ENCODE data around the gene TANGO6.

TANGO6 gene

DNA sequence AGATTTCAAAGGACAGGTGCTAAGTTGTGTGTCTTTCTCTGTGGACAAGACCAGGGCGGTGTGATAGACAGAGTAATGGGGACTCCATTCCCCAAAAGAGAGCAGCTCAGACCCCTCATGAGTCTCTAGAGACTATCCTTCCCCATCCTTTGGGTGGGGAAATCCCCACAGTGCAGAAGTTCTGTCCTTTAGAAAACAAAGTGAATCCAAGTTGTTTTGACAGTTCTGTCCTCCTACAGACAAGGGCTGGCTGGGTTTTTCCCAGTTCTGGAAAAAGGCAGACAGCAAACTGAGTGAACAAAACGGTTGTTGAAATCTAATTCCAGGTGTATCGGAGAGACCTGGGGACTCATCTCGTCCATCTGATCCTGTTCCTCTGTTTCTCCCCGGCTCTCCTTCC lies 251.2 kb downstream of the TANGO6 start:
- no peaks in the 10 kb centered on the region for H3K36me3 ChIP-seq (ENCODE audit: control insufficient read depth in 2 of 2, insufficient read depth in 2 of 2, low read length in 2 of 2)
- H3K9ac ChIP-seq (ENCODE audit: low read length in 2 of 2) = no peak overlapping the region
- H3K27me3 ChIP-seq (ENCODE audit: control insufficient read depth in 1 of 2, insufficient read depth in 2 of 2, low read length in 2 of 2) = no peaks in the 10 kb centered on the region
- no peak overlapping the region for H3K4me3 ChIP-seq (ENCODE audit: low read length in 2 of 2)
- H3K4me1 ChIP-seq (ENCODE audit: control insufficient read depth, insufficient read depth, low read length) = no peaks in the 10 kb centered on the region
- H3K27ac ChIP-seq (ENCODE audit: low read length) = no peak overlapping the region
- no peaks in the 10 kb centered on the region for H3K9me3 ChIP-seq (ENCODE audit: control insufficient read depth in 2 of 2, low read length in 2 of 2)

- H3K4me1 ChIP-seq (ENCODE audit: control insufficient read depth, insufficient read depth, low read length) = no peaks in the 10 kb centered on the region
- no peak overlapping the region for H3K27ac ChIP-seq (ENCODE audit: low read length)
- no peaks in the 10 kb centered on the region for H3K27me3 ChIP-seq (ENCODE audit: control insufficient read depth in 1 of 2, insufficient read depth in 2 of 2, low read length in 2 of 2)
- H3K36me3 ChIP-seq (ENCODE audit: control insufficient read depth in 2 of 2, insufficient read depth in 2 of 2, low read length in 2 of 2) = no peaks in the 10 kb centered on the region
- no peaks in the 10 kb centered on the region for H3K9me3 ChIP-seq (ENCODE audit: control insufficient read depth in 2 of 2, low read length in 2 of 2)
- H3K9ac ChIP-seq (ENCODE audit: low read length in 2 of 2) = no peak overlapping the region
- H3K4me3 ChIP-seq (ENCODE audit: low read length in 2 of 2) = no peak overlapping the region
Observed at GRCh38 chr16:69095193-69095592, 251.9 kb downstream of the TANGO6 start.

- no peaks in the 10 kb centered on the region for H3K27me3 ChIP-seq (ENCODE audit: control insufficient read depth in 1 of 2, insufficient read depth in 2 of 2, low read length in 2 of 2)
- H3K4me3 ChIP-seq (ENCODE audit: low read length in 2 of 2) = no peak overlapping the region
- H3K9me3 ChIP-seq (ENCODE audit: control insufficient read depth in 2 of 2, low read length in 2 of 2) = no peaks in the 10 kb centered on the region
- peaks cover under 1% of the 10 kb centered on the region for H3K4me1 ChIP-seq (ENCODE audit: control insufficient read depth, insufficient read depth, low read length)
- H3K36me3 ChIP-seq (ENCODE audit: control insufficient read depth in 2 of 2, insufficient read depth in 2 of 2, low read length in 2 of 2) = no peaks in the 10 kb centered on the region
- no peak overlapping the region for H3K27ac ChIP-seq (ENCODE audit: low read length)
- no peak overlapping the region for H3K9ac ChIP-seq (ENCODE audit: low read length in 2 of 2)
Observed at GRCh38 chr16:69100071-69100691, 256.9 kb downstream of the TANGO6 start.

DNA sequence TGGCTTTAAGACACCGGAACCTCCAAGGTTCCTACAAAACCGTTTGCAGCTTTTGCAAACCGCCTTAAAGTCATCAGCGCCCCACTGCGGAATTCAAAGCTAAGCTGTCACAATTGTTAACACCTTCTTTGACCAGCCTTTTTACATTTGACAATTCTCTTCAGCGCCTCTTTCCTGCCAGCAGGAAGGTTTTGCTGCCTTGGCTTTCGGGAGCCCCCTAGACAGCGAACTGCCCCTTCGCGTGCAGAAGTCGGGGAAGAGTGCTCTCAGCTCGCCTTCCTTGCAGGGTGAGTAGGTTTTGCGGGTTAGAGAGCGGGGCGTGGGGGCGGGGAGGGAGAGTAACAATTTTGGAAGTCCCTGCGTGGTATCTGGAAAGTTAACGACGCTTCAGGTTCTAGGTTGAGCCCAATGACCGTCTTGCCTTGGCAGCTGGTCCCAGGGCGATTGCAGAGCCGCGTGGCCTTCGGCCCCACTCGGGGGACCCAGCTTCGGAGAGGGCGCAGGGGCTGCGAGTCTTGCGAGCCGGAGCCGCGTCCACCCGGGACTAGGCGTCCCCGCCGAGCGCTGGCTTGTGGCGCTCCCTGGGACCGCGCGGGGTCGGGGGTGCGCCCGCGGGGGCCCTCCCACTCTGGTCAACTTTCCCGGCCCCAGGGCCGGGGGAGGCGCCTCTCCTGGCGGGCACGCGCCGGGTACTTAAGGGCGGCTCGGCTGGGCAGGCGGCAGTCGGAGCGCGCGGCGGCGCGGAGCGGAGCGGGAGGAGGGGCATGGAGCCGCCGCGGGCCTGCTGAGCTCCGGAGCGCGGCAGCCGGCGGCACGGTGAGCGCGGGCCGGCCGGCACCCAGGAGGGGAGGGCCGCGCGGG lies 262.4 kb downstream of the TANGO6 start, which contains the start of gene HAS3:
HAS3 (plus strand) TSS at position 153 of the 861 bp plus-strand sequence. CDS start 3,743 bp downstream, outside the sequence.
- peaks cover 24 to 34% of the 10 kb centered on the region in 2 donors for H3K27me3 ChIP-seq (ENCODE audit: control insufficient read depth in 1 of 2, insufficient read depth in 2 of 2, low read length in 2 of 2)

GRCh38 chr16:69106491-69107315 lies 263.4 kb downstream of the TANGO6 start:
- peaks cover 0 to 11% of the 10 kb centered on the region in 2 donors for H3K36me3 ChIP-seq (ENCODE audit: control insufficient read depth in 2 of 2, insufficient read depth in 2 of 2, low read length in 2 of 2)
- H3K27ac ChIP-seq (ENCODE audit: low read length) = no peak overlapping the region
- peak overlapping the region; percentile 52 to 76 for H3K4me3 ChIP-seq (ENCODE audit: low read length in 2 of 2)
- H3K27me3 ChIP-seq (ENCODE audit: control insufficient read depth in 1 of 2, insufficient read depth in 2 of 2, low read length in 2 of 2) = peaks cover 26 to 37% of the 10 kb centered on the region in 2 donors
- peaks cover 25% of the 10 kb centered on the region for H3K4me1 ChIP-seq (ENCODE audit: control insufficient read depth, insufficient read depth, low read length)
- H3K9ac ChIP-seq (ENCODE audit: low read length in 2 of 2) = no peak overlapping the region
- no peaks in the 10 kb centered on the region for H3K9me3 ChIP-seq (ENCODE audit: control insufficient read depth in 2 of 2, low read length in 2 of 2)

More for the DNA sequence above, 262.4 kb downstream of the TANGO6 start, which contains the start of gene HAS3:
- peaks cover 25% of the 10 kb centered on the region for H3K4me1 ChIP-seq (ENCODE audit: control insufficient read depth, insufficient read depth, low read length)
- peak within 1 kb of the TSS in 1 of 2 donors; percentile 48 for H3K9ac ChIP-seq (ENCODE audit: low read length in 2 of 2)
- H3K9me3 ChIP-seq (ENCODE audit: control insufficient read depth in 2 of 2, low read length in 2 of 2) = no peaks in the 10 kb centered on the region
- H3K36me3 ChIP-seq (ENCODE audit: control insufficient read depth in 2 of 2, insufficient read depth in 2 of 2, low read length in 2 of 2) = peaks cover 0 to 8% of the 10 kb centered on the region in 2 donors
- H3K4me3 ChIP-seq (ENCODE audit: low read length in 2 of 2) = peak within 1 kb of the TSS; percentile 59 to 76
- H3K27ac ChIP-seq (ENCODE audit: low read length) = no peak within 1 kb of the TSS

DNA sequence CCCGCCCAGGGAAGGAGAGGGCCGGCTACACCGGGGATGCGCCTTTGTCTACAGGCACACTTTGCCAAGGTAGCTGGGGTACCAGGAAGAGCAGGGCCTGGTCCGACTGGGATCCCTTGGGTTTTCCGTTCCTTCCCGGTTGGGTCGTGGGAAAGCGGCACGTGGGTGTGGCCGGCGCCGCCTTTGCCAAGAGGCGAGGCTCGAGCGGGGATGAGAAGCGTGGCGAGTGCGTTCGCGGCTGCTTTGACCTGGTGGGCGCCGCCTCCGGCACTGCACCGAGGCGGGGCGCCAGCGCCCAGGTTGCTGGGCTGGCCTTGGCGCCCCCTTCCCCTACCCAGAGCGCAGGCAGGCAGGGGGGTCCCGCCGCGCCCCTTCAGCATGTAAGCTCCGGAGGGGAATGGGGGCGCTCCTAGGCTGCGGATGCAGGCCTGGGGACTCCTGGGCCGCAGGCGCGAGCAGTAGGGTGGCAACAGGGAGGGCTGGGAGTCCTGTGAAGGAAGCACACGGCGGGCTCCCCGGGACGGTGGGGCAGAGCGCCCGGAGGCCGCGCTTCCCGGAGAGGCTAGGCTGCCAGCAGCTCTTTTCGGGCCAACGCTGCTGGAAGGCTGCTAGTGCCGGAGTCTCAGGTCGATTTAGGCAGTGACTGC lies 264.1 kb downstream of the TANGO6 start:
- Histone ChIP-seq H3K9me3 (ENCODE audit: control insufficient read depth in 2 of 2, low read length in 2 of 2) (no peaks in the 10 kb centered on the region), H3K4me1 (ENCODE audit: control insufficient read depth, insufficient read depth, low read length) (peaks cover 25% of the 10 kb centered on the region), H3K4me3 (ENCODE audit: low read length in 2 of 2) (peak overlapping the region; percentile 36 to 76), H3K27ac (ENCODE audit: low read length) (no peak overlapping the region), H3K36me3 (ENCODE audit: control insufficient read depth in 2 of 2, insufficient read depth in 2 of 2, low read length in 2 of 2) (peaks cover 0 to 13% of the 10 kb centered on the region in 2 donors), H3K27me3 (ENCODE audit: control insufficient read depth in 1 of 2, insufficient read depth in 2 of 2, low read length in 2 of 2) (peaks cover 26 to 37% of the 10 kb centered on the region in 2 donors), H3K9ac (ENCODE audit: low read length in 2 of 2) (no peak overlapping the region)

GRCh38 chr16:69108064-69108904 lies 265.0 kb downstream of the TANGO6 start:
- H3K36me3 ChIP-seq (ENCODE audit: control insufficient read depth in 2 of 2, insufficient read depth in 2 of 2, low read length in 2 of 2) = peaks cover under 1 to 14% of the 10 kb centered on the region in 2 donors
- H3K27ac ChIP-seq (ENCODE audit: low read length) = no peak overlapping the region
- peaks cover 26 to 37% of the 10 kb centered on the region in 2 donors for H3K27me3 ChIP-seq (ENCODE audit: control insufficient read depth in 1 of 2, insufficient read depth in 2 of 2, low read length in 2 of 2)
- H3K4me1 ChIP-seq (ENCODE audit: control insufficient read depth, insufficient read depth, low read length) = peaks cover 25% of the 10 kb centered on the region
- no peaks in the 10 kb centered on the region for H3K9me3 ChIP-seq (ENCODE audit: control insufficient read depth in 2 of 2, low read length in 2 of 2)
- peak overlapping the region; percentile 36 to 76 for H3K4me3 ChIP-seq (ENCODE audit: low read length in 2 of 2)
- no peak overlapping the region for H3K9ac ChIP-seq (ENCODE audit: low read length in 2 of 2)

GRCh38 chr16:69108905-69109252 lies 265.5 kb downstream of the TANGO6 start:
- Histone ChIP-seq H3K4me3 (ENCODE audit: low read length in 2 of 2) (no peak overlapping the region), H3K4me1 (ENCODE audit: control insufficient read depth, insufficient read depth, low read length) (peaks cover 25% of the 10 kb centered on the region), H3K36me3 (ENCODE audit: control insufficient read depth in 2 of 2, insufficient read depth in 2 of 2, low read length in 2 of 2) (peaks cover 5 to 17% of the 10 kb centered on the region in 2 donors), H3K27ac (ENCODE audit: low read length) (no peak overlapping the region), H3K27me3 (ENCODE audit: control insufficient read depth in 1 of 2, insufficient read depth in 2 of 2, low read length in 2 of 2) (peaks cover 26 to 37% of the 10 kb centered on the region in 2 donors), H3K9ac (ENCODE audit: low read length in 2 of 2) (no peak overlapping the region), H3K9me3 (ENCODE audit: control insufficient read depth in 2 of 2, low read length in 2 of 2) (no peaks in the 10 kb centered on the region)

GRCh38 chr16:69109486-69110270 lies 266.3 kb downstream of the TANGO6 start:
- H3K4me3 ChIP-seq (ENCODE audit: low read length in 2 of 2) = no peak overlapping the region
- H3K9ac ChIP-seq (ENCODE audit: low read length in 2 of 2) = no peak overlapping the region
- H3K27ac ChIP-seq (ENCODE audit: low read length) = no peak overlapping the region
- peaks cover 26 to 37% of the 10 kb centered on the region in 2 donors for H3K27me3 ChIP-seq (ENCODE audit: control insufficient read depth in 1 of 2, insufficient read depth in 2 of 2, low read length in 2 of 2)
- no peaks in the 10 kb centered on the region for H3K9me3 ChIP-seq (ENCODE audit: control insufficient read depth in 2 of 2, low read length in 2 of 2)
- peaks cover 11 to 25% of the 10 kb centered on the region in 2 donors for H3K36me3 ChIP-seq (ENCODE audit: control insufficient read depth in 2 of 2, insufficient read depth in 2 of 2, low read length in 2 of 2)
- H3K4me1 ChIP-seq (ENCODE audit: control insufficient read depth, insufficient read depth, low read length) = peaks cover 25% of the 10 kb centered on the region
